22Rv1 (cell line): ENCODE measurements around the gene ELP4.

Experiments used
- H3K27ac ChIP-seq: fragments of 450-650 bp; 2 replicates; pipeline ENCODE4 v1.5.1; 2017
- ZFX ChIP-seq: fragments of 450-650 bp; IDR thresholded peaks from 2 replicates; pipeline ENCODE4 v1.6.1; 2017; ENCODE audit warnings: antibody characterized with exemption, borderline replicate concordance
- TF ChIP-seq, protein P1 (sequence below): fragments of 450-650 bp; IDR thresholded peaks from 2 replicates; pipeline ENCODE4 v1.5.1; 2017; ENCODE audit warnings: mild to moderate bottlenecking

The ELP4 gene

DNA sequence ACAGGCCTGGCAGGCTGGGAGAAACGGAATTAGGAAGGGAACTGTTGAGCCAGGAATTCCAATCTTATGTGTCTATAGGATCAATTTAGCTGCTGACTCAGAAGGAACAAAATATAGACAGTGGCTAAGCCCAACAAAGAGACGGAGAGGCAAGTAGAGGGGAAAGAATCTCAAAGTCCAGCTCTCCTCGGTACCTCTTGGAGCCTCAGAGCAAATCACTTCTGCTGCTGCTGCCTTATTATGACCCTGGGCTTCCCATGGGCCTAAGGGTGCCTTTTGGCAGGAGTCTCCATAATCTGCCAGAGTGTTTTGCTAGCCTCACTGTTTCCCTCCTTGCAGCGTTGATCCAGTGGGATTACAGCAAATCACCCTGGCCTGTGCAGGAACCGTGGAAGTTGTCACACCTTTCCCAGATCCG lies 269.8 kb downstream of the ELP4 start:
- TF ChIP-seq, protein P1, sequence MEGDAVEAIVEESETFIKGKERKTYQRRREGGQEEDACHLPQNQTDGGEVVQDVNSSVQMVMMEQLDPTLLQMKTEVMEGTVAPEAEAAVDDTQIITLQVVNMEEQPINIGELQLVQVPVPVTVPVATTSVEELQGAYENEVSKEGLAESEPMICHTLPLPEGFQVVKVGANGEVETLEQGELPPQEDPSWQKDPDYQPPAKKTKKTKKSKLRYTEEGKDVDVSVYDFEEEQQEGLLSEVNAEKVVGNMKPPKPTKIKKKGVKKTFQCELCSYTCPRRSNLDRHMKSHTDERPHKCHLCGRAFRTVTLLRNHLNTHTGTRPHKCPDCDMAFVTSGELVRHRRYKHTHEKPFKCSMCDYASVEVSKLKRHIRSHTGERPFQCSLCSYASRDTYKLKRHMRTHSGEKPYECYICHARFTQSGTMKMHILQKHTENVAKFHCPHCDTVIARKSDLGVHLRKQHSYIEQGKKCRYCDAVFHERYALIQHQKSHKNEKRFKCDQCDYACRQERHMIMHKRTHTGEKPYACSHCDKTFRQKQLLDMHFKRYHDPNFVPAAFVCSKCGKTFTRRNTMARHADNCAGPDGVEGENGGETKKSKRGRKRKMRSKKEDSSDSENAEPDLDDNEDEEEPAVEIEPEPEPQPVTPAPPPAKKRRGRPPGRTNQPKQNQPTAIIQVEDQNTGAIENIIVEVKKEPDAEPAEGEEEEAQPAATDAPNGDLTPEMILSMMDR = no peak
- TF ChIP-seq ZFX = no peak
- H3K27ac ChIP-seq = no peak overlapping the region

DNA sequence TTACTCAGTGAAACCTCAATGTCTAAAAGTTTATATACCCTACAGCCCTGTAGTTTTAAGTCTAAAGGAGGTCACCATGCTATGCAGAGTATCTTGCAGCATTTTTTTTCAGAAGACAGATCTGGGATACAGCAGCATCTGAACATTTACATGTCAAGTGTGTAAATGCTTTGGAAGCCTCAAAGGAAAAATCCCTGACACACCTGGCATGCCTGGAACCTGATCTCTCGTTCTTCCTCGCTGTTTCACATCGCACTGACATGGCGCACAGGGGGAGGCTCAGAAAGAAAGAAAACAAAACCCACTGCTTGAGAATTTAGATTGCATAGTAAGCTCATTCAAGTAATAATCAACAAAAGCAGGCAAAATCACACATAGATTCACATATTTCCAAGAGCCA lies 270.5 kb downstream of the ELP4 start:
- H3K27ac ChIP-seq = no peak overlapping the region
- TF ChIP-seq ZFX = no peak
- TF ChIP-seq, protein P1 = no peak

DNA sequence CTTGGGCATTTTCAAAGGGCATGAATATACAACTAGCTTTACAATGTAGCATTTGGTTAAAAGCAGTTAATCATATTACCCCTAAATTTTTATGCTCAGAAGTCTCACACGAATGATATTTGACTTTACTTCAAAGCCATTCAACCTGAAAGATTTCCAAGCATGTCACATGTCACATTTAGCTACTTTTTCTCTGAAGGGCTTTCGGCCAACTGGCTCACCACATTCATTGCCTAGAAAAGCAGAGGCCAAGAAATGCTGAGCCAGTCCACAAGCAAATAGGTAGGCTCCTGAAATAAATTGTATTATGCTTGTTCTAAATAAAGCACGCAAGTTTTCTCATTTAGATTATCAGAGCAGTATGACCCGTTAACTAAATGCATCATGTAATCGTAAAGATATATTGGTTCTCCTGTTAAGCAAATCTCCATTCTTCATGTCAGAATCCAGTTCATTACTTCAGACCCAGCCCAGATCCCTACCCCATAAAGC lies 271.0 kb downstream of the ELP4 start:
- TF ChIP-seq, protein P1 = no peak
- TF ChIP-seq ZFX = no peak
- no peak overlapping the region for H3K27ac ChIP-seq

DNA sequence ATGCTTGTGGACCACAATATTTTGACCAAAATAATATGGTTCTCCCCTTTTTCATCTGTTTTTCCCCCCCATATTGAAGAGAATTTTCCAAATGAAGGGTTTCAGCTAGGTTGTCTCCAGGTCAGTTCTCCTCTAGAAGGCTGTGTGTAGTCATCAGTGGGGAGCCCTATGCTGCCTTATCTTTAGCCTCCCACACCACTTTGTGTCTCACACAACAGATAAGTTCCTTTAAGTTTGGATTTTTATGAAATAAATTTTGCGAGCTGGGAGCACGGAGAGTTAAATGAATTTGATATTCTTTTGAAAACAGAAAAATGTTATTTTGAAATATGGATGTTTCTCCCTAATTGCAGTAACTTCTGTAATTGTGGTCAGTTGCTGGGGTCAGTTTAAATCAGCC lies 272.7 kb downstream of the ELP4 start:
- no peak overlapping the region for H3K27ac ChIP-seq
- no peak for TF ChIP-seq ZFX
- TF ChIP-seq, protein P1 = no peak

DNA sequence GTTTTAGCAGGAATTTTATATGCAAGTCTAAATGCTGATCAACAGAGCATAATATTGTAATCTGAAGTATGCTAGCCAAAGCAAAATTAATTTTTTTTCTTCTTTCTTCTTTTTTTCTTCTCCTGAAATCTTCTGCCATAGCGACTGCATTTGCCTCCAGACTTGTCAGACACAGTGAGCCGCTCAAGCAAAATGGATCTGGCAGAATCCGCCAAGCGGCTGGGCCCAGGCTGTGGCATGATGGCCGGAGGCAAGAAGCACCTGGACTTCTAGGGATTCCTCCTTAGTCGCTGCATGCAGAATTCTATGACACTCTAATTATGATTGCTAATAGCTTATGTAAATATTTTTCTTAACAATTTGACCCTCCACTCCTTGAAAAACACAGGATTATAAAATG lies 273.7 kb downstream of the ELP4 start:
- TF ChIP-seq, protein P1 = no peak
- TF ChIP-seq ZFX = no peak
- H3K27ac ChIP-seq = no peak overlapping the region

DNA sequence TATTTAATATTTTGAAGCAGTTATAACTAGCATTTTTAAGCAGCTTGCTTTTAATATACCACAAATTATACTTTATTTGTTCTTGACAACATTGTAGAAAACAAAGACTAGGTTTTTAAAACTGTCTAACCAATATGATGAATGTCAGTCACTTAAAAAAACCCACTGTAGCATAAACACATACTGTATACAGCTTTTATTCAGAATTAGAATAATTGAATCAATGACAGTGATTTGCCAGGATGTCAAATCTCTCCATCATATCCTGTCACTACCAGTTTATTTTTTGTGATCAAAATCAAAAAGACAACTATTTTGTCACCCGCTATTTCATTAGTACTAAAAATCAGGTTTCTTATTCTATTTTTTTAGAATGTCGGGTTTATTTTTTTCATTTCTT lies 275.0 kb downstream of the ELP4 start:
- no peak overlapping the region for H3K27ac ChIP-seq
- TF ChIP-seq, protein P1 = no peak
- no peak for TF ChIP-seq ZFX

DNA sequence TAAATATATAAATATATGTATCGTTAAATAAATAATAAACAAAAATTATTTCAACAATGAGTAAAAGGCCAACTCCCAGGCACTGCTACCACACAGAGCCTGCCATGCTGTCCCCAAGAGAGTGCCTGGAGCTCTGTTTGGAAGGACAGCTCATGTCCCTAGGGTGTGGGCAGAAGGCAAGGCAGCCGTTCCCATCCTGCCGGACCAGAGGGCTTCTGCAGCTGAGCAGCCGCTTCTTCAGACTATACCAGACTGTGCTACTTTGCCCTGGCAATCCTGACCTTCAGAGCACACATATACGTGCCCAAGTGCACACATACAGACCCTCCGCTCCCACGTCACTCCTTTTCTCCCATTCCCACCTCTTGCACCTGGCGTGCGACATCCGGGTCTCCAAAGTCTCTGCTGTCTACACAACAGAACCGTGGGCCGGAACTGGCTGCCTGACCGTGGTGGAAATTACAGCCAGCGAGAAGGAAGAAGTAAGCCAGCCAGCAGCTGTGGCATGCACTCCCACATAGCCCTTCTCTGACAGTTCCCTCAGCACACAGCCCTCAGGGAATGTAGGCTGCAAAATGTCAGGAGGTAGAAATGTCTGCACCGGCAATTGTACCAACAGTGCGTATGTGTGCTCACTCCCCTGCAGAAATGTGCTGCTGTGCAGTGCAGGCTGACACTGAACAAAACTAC lies 277.6 kb downstream of the ELP4 start:
- no peak for TF ChIP-seq ZFX
- TF ChIP-seq, protein P1 = no peak

More for the DNA sequence above, 277.6 kb downstream of the ELP4 start:
- H3K27ac ChIP-seq = no peak overlapping the region
